Keratinocyte (primary cell): ENCODE measurements around the gene VPS35L. TPM values are rescaled to one million over a fixed set of nuclear protein-coding genes. Genes with fewer than 3 reads are reported as not detected.

Source experiments
- DNase-seq: peaks from one replicate; pipeline ENCODE4 v3.0.0-alpha.2; 2011; ENCODE audit warnings: low read depth, missing footprints, low spot score
- FAIRE-seq: peaks from 2 replicates; lab custom pipeline; 2011; peaks lifted over from hg19 to GRCh38; lab: Jason Lieb, UNC
- H2AFZ ChIP-seq: 2 replicates; pipeline ENCODE4 v1.6.0; 2012; ENCODE audit warnings: low read length, control low read depth, inconsistent platforms; ENCODE audit not compliant: control insufficient read depth
- H3K27ac ChIP-seq: 2 replicates; pipeline ENCODE4 v1.5.1; 2011; ENCODE audit warnings: low read length; ENCODE audit not compliant: control insufficient read depth, insufficient read depth
- H3K27me3 ChIP-seq: 3 replicates; pipeline ENCODE4 v1.6.0; 2011; ENCODE audit warnings: low read length; ENCODE audit not compliant: control insufficient read depth, insufficient read depth; ENCODE audit errors: extremely low read depth
- H3K36me3 ChIP-seq, 2 experiments: 2 replicates in 1 of 2; 3 replicates in 1 of 2; pipeline ENCODE4 v1.5.1; 2011; ENCODE audit warnings: low read length in 2 of 2, mild to moderate bottlenecking in 1 of 2; ENCODE audit not compliant: control insufficient read depth in 2 of 2, insufficient read depth in 2 of 2; ENCODE audit errors: extremely low read depth in 1 of 2
- H3K4me1 ChIP-seq: 3 replicates; pipeline ENCODE4 v1.5.1; 2011; ENCODE audit warnings: low read length; ENCODE audit not compliant: control insufficient read depth, insufficient read depth; ENCODE audit errors: extremely low read depth
- H3K4me2 ChIP-seq: 3 replicates; pipeline ENCODE4 v1.6.0; 2011; ENCODE audit warnings: low read depth, low read length; ENCODE audit not compliant: control insufficient read depth, insufficient read depth; ENCODE audit errors: extremely low read depth
- H3K4me3 ChIP-seq, 3 experiments: fragments of 200-600 bp in 1 of 3; sonication (generic) in 1 of 3; 2 replicates in 2 of 3; 3 replicates in 1 of 3; pipeline ENCODE4 v1.5.1; 2011 to 2016; ENCODE audit warnings: low read length in 3 of 3, mild to moderate bottlenecking in 3 of 3, control low read depth in 2 of 3, inconsistent platforms in 1 of 3, low read depth in 1 of 3, mixed read lengths in 1 of 3, mixed run types in 1 of 3, moderate library complexity in 1 of 3; ENCODE audit not compliant: control insufficient read depth in 2 of 3, insufficient read depth in 2 of 3; ENCODE audit errors: extremely low read depth in 1 of 3
- H3K79me2 ChIP-seq: 2 replicates; pipeline ENCODE4 v1.6.0; 2012; ENCODE audit warnings: low read length; ENCODE audit not compliant: control insufficient read depth, insufficient read depth
- H3K9ac ChIP-seq: 3 replicates; pipeline ENCODE4 v1.6.0; 2011; ENCODE audit warnings: low read length; ENCODE audit not compliant: control insufficient read depth, insufficient read depth; ENCODE audit errors: extremely low read depth
- H3K9me1 ChIP-seq: 3 replicates; pipeline ENCODE4 v1.6.0; 2011; ENCODE audit warnings: low read length; ENCODE audit not compliant: control insufficient read depth, insufficient read depth; ENCODE audit errors: extremely low read depth
- H3K9me3 ChIP-seq: 2 replicates; pipeline ENCODE4 v1.5.1; 2012; ENCODE audit warnings: low read depth, low read length; ENCODE audit not compliant: control insufficient read depth
- H4K20me1 ChIP-seq: 3 replicates; pipeline ENCODE4 v1.6.0; 2011; ENCODE audit warnings: low read length; ENCODE audit not compliant: control insufficient read depth, insufficient read depth; ENCODE audit errors: extremely low read depth
- CTCF ChIP-seq, 3 experiments: IDR thresholded peaks in 1 of 3; conservative IDR thresholded peaks in 1 of 3; optimal IDR thresholded peaks in 1 of 3; 2 replicates in 2 of 3; 3 replicates in 1 of 3; pipeline versions ENCODE3 to v1.5.1; 2011; ENCODE audit warnings: low read length in 3 of 3, mild to moderate bottlenecking in 3 of 3, moderate library complexity in 2 of 3, control low read depth in 1 of 3, inconsistent platforms in 1 of 3; ENCODE audit not compliant: insufficient read depth in 2 of 3; ENCODE audit errors: extremely low read depth in 1 of 3
- EZH2 ChIP-seq: IDR thresholded peaks from one replicate; pipeline ENCODE4 v1.6.1; 2012; ENCODE audit warnings: inconsistent platforms, mild to moderate bottlenecking, low read length, moderate library complexity
- dilution Hi-C: fragments of 300-500 bp; cut with MboI; formaldehyde crosslinking; loops from one replicate; pipeline ENCODE4 v1.7.0; 2020; ENCODE audit warnings: low sequenced_read_pairs; ENCODE audit not compliant: extremely low pct_ligation_motif_present
- polyA plus RNA-seq, 5 experiments: library from polyadenylated mRNA; depleted of rRNA in 3 of 5; stranded (reverse) in 3 of 5; stranded (forward) in 1 of 5; unstranded in 1 of 5; fragments of >200 nt; gene quantifications; 1 replicate in 1 of 5; 2 replicates in 3 of 5; 3 replicates in 1 of 5; pipeline versions ENCODE4 v1.2.1 to v1.2.3, GENCODE V29; 2011 to 2012; ENCODE audit warnings: missing spikeins in 2 of 5, low read depth in 1 of 5, low replicate concordance in 1 of 5

VPS35L gene
- polyA plus RNA-seq, 1 donor (not counting 4 experiments of a cell fraction or from before 2014, with no cell fraction given), result 22.1 TPM

DNA sequence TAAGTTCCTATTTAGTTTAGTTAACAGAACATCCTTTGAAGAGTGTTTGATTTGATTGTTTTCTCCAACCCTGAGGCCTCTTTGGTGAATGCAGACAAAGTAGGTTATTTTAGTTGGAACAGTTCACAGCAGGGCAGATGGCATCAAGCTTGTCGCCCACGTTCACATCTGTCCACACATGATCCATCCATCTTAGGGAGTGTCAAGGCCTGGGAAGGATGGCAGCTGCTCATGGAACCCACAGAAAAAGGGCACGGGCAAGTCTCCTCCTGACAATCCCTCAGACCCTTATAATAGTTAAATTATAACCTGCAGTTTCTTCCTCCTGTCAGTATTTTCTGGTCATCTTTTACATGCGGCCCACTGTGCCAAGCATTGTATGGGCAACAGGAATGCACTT is 102.3 kb downstream of the VPS35L start:
- no peak overlapping the region for H3K9ac ChIP-seq
- no peak overlapping the region for H3K4me2 ChIP-seq
- H3K27me3 ChIP-seq, result no peaks in the 10 kb centered on the region
- no peaks in the 10 kb centered on the region for H4K20me1 ChIP-seq
- H2AFZ ChIP-seq, result no peak overlapping the region
- H3K4me1 ChIP-seq, result no peaks in the 10 kb centered on the region
- no peaks in the 10 kb centered on the region for H3K9me3 ChIP-seq
- H3K79me2 ChIP-seq, result no peaks in the 10 kb centered on the region
- no peak for TF ChIP-seq EZH2
- TF ChIP-seq CTCF (optimal IDR thresholded peaks at IDR 0.05 in 1 of 3, IDR thresholded peaks at IDR 0.05 in 1 of 3, conservative IDR thresholded peaks at IDR 0.05 in 1 of 3; ENCODE audit: extremely low read depth in 1 of 3, insufficient read depth in 2 of 3, low read length in 3 of 3), result no peak
- H3K9me1 ChIP-seq, result no peaks in the 10 kb centered on the region
- H3K36me3 ChIP-seq, result peaks cover 0 to 7% of the 10 kb centered on the region in 2 experiments
- no peak for DNase-seq
- H3K4me3 ChIP-seq, result no peak overlapping the region
- H3K27ac ChIP-seq, result no peak overlapping the region
- dilution Hi-C loops, result no loop called here
- no peak for FAIRE-seq

GRCh38 chr16:19659554-19659953 is 104.1 kb downstream of the VPS35L start:
- dilution Hi-C loops, result no loop called here
- H3K27me3 ChIP-seq, result no peaks in the 10 kb centered on the region
- no peaks in the 10 kb centered on the region for H3K9me3 ChIP-seq
- H3K36me3 ChIP-seq, result peaks cover 0 to 2% of the 10 kb centered on the region in 2 experiments
- no peak overlapping the region for H3K4me2 ChIP-seq
- H3K4me3 ChIP-seq, result no peak overlapping the region
- H3K9me1 ChIP-seq, result no peaks in the 10 kb centered on the region
- no peaks in the 10 kb centered on the region for H3K79me2 ChIP-seq
- DNase-seq (no peak), FAIRE-seq (no peak)
- no peak overlapping the region for H2AFZ ChIP-seq
- H3K27ac ChIP-seq, result no peak overlapping the region
- H4K20me1 ChIP-seq, result no peaks in the 10 kb centered on the region
- H3K4me1 ChIP-seq, result no peaks in the 10 kb centered on the region
- peak in 1 of 3 experiments; percentile 14 for TF ChIP-seq CTCF (optimal IDR thresholded peaks at IDR 0.05 in 1 of 3, IDR thresholded peaks at IDR 0.05 in 1 of 3, conservative IDR thresholded peaks at IDR 0.05 in 1 of 3; ENCODE audit: extremely low read depth in 1 of 3, insufficient read depth in 2 of 3, low read length in 3 of 3)
- TF ChIP-seq EZH2, result no peak
- H3K9ac ChIP-seq, result no peak overlapping the region
